Inflammatory macrophage treated with lipopolysaccharide for 1 hour (primary cell): ENCODE data around the gene FNBP1L.

Source experiments
- DNase-seq, 2 donors: peaks; one replicate each; pipeline ENCODE4 v3.0.0-alpha.2; 2020 to 2022

Gene FNBP1L

DNA sequence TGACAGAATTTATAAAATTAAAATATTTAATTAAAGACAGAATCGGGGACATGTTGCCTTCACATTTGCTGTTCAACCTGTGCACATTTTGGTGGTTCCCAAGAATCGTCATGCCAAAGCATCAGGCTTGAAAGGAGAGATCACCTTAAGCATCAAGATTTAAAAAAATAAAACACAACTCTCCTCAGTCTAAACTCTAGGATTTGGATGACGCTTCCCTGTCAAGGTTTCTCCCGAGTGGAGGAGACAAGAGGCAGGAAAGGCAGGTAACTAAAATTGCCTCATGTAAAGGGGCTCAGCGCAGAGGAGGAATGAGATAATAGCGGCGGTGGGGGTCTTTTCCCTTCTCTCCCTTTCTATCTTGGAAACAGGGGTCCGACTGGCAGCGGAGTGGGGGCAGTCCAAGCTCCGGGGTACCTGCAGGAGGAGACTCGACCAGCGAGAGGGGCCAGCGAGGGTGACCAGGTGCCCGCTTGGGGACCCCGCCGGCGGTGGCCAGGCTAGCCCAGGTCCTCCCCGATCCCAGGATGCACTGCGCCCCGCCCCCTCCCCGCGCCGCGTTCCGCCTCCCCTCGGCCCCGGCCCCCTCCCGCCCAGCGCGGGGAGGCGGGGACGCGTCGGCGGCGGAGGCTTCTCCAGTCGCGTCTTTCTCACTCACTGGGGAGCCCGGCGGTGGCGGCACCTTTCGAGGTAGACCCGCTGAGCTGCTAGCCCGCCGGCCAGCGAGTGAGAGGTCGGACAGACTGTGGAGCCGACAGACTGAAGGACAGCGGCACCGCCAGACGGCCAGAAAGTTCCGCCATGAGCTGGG is at the start of gene FNBP1L:
FNBP1L (plus strand) TSS at position 638 of the 811 bp plus-strand sequence; CDS start at position 802, 164 bp downstream.
- DNase-seq: peak in 1 of 2 donors; percentile 15

DNA sequence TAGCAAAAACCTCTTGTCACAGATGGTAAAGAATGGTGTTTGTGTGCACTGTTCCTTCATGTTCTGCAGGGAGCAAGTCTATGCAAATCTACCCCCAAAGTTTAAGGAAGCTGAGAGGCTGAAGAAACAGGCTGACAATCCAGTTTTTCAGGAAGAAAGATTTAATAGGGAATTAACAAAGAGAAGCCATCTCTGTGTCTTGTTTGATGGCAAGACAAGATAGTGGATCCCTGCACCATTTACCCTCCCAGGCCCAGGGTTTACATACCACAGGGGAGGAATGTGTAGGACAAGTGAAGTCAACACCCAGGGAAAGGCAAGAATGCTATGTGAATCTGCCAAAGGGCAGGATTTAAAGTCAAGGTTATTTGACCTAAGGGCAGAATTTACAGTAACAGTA is 48.1 kb upstream of the FNBP1L start:
- DNase-seq: peak; percentile 10 to 17

DNA sequence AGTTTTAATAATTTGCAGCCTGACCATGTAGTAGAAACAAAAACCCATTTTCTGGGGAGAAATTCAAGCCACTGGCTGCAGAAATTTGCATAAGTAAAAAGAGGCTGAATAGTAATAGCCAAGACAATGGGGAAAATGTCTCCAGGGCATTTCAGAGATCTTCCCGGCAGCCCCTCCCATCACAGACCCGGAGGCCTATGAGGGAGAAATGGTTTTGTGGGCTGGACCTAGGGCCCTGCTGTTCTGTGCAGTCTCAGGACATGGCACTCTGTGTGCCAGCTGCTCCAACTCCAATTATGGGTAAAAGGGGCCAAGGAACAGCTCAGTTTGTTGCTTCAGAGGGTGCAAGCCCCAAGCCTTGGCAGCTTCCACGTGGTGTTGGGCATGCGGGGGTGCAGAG is 39.7 kb upstream of the FNBP1L start:
- DNase-seq: no peak

DNA sequence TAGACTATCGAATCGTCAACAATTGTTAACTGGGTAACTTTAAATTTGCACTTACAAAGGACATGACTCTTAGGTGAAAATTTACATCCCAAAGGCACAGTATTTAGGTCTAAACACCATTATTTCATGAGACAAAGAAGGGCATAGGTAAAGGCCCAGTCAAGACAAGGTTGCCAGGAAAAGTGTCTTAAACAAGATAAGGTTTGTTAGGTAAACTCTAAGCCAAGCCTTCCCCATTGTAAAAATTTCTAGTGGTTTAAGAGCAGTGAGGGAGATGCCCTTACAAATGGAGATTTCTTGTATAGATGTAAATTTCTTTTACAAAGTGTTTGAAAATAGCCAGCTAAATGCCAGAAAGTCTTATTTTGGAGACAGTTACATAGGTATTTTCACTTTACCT is 36.9 kb upstream of the FNBP1L start:
- no peak for DNase-seq

DNA sequence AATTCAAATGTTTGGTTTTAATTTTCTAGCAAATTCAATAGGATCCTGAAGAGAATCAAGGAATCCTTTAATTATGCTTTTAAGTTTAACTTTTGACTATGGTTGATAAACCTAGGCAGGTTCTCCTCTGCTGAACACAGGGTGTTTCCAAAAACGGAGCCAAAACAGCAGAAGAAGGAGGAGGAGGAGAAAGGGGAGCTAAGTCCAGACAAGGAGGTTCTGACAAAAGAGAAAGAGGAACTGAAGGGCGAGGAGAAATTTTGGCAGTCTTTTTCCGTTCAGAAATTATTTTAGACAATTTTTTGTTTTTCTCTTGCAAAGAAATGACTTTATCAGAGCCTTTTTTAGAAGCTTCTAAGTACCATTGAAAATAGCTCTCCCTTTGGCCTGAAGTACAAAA is 33.2 kb upstream of the FNBP1L start:
- peak; percentile 4 to 31 for DNase-seq

DNA sequence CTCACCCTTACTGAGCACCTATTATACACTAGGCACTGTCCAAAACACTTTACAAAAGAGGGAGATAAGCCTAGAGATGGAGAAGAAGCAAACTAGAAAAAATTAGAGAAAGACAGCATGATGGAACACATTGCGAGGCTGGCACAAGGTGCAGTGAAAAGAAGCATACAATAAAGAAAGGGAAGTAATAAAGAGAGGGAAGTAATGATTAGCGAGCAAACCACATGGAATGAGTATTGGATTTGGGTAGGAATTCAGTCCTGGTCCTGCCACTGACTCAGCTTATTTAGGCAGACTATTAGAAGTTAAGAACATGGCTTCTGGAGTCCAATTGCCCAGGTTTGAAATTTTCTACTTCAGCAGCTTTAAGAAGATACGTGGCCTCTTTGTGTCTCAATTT is 32.6 kb upstream of the FNBP1L start:
- DNase-seq: peak in 1 of 2 donors; percentile 8

DNA sequence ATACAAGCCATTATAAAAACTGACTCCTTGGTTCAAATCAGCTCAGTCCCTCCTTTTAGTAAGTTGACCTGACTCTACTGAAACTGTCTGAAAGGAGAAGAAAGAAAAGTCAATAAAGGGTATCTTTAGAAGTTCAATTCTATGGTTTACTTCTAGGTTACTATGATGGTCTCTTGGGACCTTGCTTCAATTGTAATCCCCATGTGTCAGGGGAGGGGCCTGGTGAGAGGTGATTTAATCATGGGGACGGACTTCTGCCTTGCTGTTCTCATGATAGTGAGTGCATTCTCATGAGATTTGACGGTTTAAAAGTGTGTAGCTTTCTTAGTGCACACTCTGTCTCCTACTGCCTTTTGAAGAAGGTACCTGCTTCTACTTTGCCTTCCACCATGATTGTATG is 31.7 kb upstream of the FNBP1L start:
- no peak for DNase-seq

DNA sequence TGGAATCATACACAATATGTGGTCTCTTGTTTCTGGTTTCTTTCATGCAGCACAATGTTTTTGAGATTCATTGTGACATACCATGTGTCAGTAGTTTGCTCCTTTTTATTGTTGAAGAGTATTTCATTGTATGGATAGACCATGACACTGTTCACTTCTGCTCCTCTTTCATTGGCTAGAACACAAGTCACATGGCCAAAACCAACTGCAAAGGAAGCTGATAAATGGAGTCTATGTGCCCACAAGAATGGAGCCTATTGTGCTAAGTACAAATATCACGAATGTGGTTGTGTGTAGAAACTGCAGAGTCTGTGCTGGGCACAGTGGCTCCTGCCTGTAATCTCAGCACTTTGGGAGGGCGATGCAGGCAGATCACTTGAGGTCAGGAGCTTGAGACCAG is 28.6 kb upstream of the FNBP1L start:
- no peak for DNase-seq

DNA sequence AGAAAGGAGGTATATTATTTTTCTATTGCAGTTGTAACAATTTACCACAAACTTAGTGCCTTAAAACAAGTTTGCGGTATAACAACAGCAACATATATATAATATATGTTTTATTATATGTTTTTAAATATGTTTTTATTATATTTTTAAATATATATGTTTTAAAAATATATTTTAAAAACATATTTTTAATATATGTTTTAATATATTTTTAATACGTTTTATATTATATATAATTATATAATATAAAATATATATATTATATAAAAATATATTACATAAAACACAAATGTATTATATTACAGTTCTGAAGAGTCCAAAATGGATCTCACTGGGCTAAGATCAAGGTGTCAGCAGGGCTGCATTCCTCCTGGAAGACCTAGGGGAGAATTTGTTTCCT is 27.5 kb upstream of the FNBP1L start:
- DNase-seq: no peak

DNA sequence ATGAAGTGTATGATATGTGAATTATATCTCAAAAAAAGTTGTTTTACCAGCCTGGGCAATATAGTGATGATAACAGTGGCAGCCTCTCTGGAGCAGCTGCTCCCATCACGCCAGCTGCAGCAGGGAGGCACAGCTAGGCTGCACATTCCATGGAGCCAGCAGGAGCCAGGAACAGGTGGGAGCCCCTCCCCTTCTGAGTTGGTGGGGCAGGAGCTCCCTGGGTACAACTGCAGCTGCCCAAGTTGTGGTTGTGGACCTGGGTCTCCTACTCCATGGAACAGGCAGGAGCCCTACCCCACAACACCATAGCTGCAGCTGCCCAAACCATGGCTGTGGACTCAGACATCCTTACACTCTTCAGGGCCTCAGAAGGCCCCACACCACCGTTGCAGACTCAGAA is 21.7 kb upstream of the FNBP1L start:
- DNase-seq: no peak

DNA sequence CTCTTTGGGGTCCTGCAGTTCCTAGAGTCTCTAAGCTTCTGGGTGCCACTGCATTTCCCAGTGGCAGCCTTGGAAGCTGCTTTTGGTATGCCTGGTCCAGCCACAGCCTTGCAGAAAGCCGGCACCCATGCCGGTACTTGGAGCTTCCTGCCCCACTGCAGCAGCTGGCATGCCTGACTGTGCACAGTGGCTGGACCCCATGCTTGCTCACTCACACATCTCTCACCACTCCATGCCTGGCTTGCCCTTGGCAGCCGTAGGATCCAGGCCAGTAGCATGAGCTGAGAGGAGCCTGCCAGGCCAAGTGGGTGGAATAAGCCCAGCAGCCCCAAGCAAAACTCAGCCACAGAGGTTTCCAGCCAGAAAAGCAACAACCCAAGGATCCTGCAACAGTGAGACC is 20.3 kb upstream of the FNBP1L start:
- DNase-seq: no peak

DNA sequence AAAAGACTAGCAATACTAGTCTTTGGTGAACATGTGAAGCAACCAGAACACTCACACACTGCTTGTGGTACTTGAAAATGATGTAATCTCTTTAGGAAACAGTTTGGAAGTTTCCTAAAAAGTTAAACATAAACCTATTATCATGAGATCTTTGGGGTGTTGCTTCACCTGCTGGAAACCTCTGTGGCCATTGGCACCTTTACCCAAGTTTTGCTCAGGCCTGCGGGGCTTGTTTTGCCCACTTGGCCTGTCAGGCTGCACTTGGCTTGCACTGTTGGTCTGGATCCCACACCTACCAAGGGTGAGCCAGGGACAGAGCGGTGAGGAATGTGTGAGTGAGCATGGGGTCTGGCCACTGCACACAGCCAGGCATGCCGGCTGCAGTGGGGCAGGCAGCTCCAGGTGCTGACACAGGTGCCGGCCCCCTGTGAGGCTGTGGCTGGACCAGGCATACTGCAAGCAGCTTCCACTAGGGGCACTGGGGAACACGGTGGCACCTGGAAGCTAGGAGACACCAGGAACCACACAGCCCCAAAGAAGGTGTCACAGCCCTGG is 14.4 kb upstream of the FNBP1L start:
- DNase-seq: no peak

DNA sequence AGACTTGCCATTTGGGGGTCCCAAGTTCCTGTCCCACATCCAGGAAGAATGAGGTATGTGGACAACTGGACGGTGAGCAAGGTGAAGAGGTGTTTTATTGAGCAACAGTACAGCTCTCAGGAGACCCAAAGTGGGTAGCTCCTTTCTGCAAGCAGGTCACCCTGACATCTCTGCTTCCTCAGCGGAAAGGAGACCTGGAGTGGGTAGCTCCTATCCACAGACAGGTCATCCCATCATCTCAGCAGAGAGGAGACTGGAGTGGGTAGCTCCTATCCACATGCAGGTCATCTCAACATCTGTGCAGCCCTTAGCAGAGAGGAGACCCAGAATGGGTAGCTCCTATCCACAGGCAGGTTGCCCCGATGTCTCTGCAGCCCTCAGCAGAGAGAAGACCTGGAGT is 13.8 kb upstream of the FNBP1L start:
- no peak for DNase-seq

DNA sequence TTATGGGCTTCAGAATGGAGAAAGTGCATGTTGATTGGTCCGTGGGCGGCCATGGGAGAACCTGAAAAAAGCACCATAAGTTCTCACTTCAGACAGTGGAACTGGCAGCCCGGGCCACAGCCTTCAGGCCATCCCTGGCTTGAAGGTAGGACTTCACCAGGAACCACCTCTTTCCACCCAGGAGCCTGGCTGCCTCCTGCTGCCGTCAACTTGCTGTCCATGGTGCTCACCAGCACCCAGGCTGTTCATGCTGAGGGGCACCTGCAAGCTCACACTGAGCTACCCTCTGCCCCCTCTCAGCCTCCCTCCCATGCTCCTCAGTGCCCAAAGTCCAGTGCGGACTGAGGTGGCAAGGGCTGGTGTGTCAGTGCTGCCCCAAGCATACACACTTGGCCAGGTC is 12.9 kb upstream of the FNBP1L start:
- no peak for DNase-seq

DNA sequence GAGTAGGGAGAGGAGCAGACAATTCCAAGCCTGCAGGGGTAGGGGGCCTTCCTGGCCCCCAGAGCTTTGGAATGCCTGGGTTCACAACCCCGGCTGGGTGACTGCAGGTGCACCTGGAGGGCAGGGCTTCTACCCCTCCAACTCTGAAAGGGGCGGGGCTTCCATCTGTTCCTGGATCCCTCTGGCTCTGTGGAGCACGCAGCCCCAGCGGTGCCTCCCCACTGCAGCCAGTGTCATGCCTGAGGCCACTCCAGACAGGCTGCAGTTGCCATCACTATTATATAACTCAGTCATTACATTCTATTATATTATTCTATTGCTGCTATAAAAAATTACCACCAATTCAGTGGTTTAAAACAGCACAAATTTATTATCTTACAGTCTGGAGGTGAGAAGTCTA is 12.5 kb upstream of the FNBP1L start:
- DNase-seq: no peak

DNA sequence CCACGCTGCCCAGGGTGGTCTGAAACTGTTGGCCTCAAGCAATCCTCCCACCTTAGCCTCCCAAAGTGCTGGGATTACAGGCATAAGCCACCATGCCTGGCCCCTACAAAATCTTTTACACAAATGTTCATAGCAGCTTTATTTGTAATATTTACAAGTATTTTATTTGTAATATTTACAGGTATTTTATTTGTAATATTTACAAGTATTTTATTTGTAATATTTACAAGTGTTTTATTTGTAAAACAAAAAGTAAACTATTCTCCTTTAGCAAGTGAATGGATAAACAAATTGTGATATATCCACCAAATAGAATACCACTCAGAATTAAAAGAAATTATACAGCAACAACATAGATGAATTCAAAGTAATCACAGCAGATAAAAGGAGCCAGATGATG is 11.4 kb upstream of the FNBP1L start:
- DNase-seq: no peak

DNA sequence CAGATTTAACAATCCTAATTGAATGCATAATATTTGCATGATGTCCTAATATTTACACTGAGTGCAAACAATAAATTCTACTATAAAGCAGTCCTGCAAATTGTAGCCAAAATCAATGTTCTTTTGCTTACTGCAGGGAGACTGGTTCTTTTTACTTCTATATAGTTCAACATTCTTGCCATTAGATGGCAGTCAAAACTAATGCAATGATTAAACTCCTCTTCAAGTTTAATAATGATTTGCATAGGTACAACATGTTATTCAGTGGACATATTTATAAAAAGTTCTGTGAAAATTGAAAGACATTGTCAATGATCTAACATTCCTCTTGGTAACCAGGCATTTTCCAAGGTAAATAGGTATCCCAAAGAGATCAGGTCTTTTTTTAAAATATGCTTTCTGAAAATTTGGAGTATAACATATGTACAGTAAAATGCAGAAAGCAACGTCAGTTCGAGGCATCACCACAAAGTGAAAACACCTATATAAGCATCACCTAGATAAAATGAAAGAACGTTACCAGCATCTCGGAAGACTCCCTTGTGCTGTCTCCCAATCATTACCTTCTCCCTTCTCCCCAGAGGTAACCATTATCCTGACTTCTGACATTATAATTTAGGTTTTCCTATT is 9.8 kb upstream of the FNBP1L start:
- peak; percentile 44 to 80 for DNase-seq

DNA sequence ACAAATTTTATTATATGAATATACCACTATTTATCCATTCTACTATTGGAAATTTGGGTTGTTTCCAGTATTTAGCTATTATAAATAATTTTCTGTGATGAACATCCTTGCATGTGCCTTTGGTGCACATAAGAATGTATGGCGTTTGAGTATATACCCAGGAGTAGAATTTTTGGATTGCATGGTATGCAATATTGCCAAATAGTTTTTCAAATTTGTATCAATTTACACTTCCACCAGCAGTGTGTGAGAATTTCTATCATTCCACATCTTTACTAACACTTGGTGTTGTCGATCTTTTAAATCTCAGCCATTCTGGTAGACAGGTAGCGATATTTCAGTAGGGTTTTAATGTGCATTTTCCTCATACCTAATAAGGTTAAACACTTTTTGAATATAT is 9.2 kb upstream of the FNBP1L start:
- DNase-seq: no peak

DNA sequence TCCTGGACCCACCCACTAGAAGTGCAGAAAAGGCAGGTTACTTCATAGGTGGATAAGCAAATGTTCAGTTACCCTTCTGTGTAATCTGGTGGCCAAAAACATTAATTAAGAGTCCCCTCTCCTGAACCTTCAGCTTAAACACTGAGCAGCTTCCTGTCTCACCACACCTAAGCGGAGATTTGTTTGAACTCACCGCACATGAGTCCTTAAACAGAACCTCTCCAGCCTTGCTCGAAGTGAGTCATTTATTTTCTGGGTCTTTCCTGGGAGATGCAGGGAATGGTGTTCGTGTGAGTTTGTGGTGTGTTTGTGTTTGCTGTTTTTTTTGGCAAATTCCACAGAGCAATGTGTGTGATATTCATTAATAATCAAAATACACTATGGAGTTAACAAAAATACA is 7.6 kb upstream of the FNBP1L start:
- DNase-seq: no peak

DNA sequence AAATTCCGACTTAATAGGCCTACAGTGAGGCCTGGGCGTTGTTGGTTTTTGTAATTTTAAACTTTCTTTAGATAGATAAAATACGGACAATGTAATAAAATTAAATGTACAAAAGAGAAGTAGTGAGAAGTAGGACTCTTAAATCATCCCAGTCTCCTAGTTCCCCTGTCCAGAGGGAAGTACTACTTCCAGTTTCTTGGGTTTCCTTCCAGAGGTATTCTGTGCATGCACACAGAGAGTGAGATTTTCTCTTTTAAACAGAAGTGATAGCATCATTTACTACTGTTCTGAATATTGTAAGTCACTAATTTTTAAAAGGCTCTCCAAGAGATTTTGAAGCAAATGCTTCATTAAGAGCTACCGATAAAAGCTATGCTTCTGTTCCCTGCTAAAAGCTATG is 7.2 kb upstream of the FNBP1L start:
- peak in 1 of 2 donors; percentile 14 for DNase-seq

DNA sequence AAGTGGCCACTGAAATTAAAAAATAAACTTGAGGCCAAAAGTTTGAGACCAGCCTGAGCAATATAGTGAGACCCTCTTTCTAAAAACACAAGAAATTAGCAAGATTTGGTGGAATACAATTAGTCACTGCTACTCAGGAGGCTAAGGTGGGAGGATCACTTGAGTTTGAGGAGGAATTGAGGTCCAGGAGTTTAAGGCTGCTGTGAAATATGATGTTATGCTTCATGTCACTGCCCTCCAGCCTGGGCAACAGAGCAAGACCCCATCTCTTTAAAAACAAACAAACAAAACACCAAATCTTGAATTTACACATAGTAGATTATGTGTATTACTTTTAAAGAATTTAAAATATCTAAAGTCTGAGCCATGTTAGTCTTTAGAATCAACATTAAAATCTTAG is 6.3 kb upstream of the FNBP1L start:
- no peak for DNase-seq

DNA sequence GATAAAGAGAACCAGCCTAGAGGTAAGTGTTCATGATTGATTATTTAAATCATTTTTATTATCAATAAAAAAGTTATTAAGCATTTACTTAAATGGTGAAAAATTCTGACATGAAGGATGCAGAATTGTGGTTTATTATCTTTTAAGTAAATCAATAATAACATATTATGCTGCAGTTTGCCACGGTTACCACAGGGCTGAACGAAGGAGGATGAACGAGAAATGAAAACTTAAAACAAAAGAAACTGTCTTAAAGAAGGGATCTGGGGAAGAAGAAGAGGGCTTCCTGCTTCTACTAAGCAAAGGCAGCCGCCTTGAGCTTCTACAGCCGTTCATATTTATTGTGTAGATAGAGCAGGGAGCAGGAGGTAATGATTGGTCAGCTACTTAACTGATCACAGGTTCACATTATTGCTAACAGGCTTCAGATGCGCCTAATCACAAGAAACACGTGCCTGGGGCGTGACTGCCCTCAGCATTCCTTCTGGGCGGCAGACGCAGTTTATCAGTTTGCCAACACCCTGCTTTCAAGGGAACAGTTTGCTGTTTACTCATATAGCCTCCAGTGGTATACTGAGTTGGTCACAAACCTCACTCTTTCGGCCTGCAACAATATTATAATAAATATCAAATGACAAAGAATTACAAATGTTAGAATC is 5.8 kb upstream of the FNBP1L start:
- DNase-seq: no peak

DNA sequence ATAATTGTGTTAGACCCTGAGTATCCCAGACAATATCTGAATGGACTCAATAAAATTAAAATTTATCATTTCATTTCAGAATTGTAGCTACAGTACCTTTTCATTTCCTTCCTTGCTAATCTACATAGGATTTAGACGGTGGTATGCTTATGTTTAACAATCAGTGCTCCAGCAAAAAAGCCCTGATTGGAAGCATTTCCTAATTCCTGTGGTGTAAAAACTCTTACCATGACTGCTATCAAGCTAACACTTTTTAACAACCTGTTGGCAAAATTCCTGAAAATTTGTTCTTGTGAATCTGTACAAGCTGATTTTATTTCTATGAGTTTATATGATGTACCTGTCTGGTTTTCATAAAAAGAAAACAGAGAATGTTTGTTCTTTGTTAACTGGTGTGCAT is 5.2 kb upstream of the FNBP1L start:
- DNase-seq: no peak

DNA sequence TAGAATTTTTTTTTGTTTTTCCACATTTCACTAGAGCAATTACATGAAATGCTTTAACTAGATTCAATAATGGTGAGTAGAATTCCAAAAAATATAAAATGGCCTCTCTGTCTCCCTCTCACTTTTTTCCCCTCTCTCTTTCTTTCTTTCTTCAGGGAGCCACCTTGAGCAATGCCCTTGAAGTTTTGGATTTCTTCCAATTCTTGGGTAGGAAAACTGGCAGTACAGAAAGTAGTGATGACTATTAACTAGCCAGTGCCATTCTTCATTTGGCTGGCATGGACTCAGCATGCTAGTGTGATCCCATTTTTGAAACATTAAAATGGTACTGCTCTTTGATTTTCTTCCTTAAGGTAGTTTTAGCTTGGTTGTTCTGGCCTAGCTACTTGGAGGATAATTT is 4.5 kb upstream of the FNBP1L start:
- DNase-seq: no peak
